ENCODE measurements around the gene HIC2.
"Not testable (repeated sequence)": the region's sequence is repeated elsewhere in the genome, so short reads cannot be mapped to it uniquely, and the experiment has no call there.

Gene HIC2

DNA sequence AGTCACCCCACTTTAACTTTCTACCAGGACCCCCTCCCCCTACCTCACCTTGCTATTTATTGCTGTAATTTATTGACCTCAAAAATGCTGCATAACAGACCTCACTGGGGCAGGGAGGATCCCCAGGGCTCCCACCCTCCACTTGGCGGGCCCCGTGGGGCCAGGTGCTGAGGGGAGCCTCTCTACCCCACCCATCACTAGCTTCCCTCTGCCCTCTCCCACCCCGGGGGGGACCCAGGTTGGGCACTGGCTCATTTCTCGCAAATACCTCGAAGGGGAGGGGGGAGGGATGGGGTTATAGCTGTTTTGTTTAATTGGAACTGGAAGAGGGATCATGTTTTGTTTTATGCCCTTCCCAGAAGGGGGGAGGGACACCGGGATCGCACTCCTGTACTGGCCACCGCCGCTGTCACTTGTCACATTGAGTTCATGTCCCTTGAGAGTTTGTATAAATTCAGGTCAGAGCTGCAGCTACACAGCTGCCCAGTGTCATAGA lies 33.7 kb downstream of the HIC2 start:
- no peak for DNase-seq

DNA sequence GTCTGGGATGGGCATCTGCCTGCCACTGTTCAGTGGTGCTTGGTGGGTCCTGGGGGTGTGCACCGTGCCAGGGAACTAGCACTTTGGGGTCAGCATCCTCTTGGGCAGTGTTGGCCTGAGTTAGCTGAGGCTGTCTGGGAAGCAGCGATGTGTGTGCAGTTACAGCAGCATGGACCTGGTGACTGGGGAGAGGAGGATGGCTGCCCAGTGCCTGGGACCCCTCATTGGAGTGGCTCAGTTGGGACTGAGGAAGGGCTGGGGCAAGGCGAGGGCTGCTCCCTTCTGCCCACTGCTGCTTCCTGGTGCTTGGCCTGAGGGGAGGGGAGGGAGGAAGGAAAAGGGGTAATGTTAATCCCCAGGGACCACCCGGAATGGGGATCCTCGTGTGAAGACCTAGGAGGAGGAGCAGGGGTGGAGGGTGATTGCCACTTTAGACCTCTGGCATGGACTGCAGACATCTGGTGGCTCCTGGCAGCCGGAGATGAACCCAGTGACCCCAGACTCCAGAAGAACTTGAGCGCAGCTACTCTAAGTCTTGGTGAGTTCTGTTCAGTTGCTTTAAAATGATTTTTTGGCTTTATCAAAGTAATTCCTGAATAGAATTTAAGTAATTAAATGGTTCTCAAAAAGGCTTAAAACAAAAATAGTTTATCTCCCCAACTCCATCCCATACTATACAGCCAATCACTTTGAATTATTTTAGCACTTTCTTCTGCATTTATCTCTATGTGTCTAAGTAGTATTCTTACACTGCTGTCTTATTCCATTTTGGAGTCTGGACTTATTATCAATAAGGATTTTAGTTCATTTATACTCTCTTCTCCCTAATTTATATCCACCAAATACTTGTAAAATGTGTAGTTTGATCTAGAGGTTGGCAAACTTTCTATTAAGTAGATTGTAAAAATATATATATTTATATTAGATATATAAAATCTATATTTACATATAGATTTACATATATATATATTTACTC lies 34.7 kb downstream of the HIC2 start:
- DNase-seq: no peak

DNA sequence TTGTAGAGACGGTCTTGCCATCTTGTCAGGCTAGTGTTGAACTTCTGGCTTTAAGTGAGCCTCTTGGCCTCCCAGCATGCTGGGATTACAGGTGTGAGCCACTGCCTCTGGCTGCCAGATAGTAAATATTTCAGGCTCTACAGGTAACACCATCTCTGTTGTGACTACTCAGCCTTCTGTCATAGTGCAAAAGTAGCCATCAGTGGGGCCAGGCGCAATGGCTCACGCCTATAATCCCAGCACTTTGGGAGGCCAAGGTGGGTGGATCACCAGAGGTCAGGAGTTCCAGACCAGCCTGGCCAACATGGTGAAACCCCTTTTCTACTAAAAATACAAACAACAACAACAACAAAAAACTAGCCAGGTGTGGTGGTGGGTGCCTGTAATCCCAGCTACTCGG lies 35.5 kb downstream of the HIC2 start:
- not testable (repeated sequence) for DNase-seq

DNA sequence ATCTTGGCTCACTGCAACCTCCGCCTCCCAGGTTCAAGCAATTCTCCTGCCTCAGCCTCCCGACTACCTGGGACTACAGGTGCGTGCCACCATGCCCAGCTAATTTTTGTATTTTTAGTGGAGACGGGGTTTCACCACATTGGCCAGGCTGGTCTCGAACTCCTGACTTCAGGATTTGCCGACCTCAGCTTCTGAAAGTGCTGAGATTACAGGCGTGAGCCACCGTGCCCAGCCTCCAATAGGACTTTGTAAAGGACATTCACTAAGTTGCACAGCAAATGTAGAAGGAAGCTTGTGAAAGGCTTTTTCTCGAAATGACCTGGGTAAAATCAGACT lies 37.8 kb downstream of the HIC2 start:
- not testable (repeated sequence) for DNase-seq

DNA sequence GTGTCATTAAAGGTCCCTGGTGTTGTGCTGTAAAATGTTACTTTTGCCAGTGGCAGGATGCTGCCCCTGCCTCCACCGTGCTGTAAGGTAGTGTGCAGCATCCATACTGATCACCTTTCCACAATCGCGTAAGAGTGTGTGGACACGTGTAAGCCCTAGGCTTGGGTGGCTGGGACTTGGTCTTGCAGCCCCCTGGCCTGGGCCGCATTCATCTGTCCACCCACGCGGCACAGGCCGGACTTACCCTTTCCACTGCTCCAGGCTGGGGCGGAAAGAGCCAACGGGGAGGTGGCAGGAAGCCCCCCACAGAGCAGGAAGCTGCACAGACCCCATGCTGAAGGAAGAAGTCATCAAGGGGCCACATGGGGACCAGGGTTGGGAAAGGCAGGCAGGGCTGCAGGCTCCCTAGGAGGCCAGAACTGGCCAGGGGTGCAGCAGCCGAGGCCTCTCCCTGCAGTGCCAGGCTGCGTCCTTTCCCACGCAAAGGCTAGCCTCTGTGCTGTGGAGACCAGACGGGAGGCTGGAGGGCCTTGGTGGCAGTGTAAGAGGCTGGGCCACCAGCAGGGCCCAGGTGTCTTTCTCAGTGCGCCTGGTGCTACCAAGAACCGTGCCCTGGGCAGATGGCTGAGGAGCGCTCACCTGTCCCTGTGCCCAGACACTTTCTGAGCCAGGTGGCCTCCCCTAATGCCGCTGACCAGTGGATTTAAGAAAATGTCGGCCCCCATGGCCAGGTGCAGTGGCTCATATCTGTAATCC lies 38.3 kb downstream of the HIC2 start:
- no peak for DNase-seq

DNA sequence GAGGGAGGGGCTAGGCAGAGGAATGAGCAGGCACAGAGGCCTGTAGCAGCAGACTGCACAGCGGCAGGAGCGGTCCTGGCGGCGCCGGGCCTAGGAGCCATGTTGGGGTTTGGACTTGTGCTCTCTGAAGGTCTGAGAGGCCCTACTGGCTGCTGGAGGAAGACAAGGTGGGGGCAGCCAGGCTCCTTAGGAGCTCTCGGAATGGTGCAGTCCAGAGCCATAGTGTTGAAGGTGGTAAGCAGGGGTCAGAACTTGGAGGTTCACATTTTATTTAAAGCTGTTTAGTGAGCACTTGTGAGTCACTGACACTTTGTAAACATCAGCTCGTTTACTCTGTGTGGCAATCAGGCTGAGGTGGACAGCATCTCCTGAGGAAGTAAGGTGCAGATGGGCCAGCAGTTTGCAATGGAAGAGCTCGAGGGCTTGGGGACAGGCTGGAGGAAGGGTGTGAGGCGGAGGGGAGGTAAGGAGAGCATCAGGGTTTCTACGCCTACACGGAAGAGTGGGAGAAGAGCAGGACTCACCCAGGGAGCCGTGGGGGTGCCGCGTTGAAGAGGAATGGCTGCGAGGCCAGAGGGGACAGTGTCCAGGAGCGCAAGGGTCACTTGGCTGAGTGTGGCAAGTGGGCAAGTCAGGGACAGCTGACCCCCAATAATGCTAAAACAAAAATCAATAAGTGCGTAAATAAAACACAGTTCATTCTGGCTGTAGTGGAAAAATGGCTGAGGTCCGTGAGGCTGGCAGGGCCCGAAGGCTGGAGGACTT lies 40.0 kb downstream of the HIC2 start:
- DNase-seq: no peak

DNA sequence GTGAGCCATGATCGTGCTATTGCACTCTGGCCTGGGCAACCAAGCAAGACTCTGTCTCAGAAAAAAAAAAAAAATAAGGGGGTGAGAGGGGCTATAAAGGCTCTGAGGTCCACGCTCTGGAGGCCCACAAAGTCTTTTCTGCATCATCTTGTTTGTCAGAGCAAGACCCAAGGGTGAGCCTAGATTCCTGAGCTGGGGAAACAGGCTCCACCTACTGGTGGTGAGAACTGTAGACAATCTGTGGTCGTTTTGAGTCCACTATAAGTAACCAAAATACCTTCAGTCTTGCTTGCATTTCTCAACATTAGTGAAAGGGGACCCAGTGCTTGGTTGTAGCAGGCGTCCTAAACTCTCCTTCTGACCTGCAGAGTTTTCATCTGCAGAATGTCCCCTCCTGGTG lies 45.5 kb downstream of the HIC2 start:
- not testable (repeated sequence) for DNase-seq

DNA sequence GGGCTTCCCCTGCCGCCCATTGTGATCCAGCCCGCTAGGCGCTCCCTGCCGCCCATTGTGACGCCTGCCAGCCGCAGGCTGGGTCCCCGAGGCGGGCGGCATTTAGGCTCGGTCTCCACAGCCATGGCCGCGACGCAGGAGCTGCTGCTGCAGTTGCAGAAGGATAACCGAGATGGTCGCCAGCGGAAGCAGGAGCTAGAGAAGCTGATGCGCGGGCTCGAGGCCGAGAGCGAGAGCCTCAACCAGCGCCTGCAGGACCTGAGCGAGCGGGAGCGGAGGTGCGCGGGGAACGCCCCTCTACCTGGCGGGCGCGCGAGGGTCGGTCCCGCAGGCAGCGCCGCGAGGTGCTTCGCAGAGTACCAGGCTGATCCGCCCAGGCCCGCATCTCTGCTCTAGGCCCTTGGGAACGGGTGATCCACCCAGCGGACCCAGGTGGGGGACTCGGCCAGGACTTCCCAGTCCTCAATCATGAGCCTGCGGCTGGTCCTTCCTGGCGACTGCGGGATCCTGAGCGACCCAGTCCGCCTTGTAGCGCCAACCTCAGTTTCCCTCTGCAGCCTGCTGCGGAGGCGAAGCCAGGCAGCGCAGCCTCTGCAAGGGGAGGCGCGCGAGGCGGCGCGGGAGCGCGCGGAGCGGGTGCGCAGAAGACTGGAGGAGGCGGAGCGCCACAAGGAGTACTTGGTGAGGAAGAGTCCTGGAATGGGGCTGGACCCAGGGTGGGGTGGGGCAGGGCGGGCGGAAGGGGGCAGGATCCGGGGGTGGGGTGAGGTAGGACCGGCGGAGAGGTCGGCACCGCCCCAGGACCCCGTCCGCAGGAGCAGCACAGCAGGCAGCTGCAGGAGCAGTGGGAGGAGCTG lies 50.4 kb downstream of the HIC2 start, which contains the start of gene TMEM191C:
Gene TMEM191C (plus strand): TSS at position 51 of the 857 bp plus-strand sequence. CDS start 73 bp downstream, at position 124.
- not testable (repeated sequence) for DNase-seq

DNA sequence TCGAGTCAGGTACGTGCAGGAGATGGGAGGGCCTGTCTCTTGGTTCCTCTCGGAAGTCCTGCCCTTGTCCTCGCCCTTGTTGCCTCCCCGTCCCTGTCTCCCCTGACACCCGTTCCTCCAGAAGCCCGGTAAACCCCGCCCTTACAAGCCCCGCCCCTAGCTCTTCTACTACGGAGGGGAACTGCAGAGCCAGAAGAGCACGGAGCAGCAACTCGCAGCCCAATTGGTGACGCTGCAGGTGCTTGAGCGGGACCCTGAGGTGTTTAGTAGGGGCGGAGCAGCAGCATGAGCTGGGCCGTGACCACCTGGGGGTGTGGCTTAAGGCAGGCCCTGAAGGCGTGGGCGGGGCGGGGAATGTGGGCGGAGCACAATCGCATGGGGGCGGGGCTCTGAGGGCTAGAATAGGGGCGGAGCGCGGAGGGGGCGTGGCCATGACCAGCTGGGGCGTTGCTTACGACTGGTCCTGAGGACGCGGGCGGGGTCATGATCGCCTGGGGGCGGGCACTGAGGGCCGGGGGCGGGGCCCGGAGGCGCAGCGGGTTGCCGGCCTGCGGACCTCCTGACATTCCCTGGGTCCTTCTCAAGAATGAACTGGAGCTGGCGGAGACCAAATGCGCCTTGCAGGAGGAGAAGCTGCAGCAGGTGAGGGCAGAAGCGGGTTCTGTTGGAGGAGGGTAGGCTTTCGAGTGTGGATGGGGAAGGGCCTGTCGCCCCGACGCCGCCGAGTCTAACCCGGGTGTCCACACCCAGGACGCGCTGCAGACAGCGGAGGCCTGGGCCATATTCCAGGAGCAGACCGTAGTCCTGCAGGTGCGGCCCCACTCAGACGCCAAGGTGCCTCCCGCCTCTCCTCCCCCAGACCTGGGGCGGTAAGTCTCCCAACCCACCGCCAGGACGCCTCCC lies 51.3 kb downstream of the HIC2 start:
- DNase-seq: not testable (repeated sequence)

DNA sequence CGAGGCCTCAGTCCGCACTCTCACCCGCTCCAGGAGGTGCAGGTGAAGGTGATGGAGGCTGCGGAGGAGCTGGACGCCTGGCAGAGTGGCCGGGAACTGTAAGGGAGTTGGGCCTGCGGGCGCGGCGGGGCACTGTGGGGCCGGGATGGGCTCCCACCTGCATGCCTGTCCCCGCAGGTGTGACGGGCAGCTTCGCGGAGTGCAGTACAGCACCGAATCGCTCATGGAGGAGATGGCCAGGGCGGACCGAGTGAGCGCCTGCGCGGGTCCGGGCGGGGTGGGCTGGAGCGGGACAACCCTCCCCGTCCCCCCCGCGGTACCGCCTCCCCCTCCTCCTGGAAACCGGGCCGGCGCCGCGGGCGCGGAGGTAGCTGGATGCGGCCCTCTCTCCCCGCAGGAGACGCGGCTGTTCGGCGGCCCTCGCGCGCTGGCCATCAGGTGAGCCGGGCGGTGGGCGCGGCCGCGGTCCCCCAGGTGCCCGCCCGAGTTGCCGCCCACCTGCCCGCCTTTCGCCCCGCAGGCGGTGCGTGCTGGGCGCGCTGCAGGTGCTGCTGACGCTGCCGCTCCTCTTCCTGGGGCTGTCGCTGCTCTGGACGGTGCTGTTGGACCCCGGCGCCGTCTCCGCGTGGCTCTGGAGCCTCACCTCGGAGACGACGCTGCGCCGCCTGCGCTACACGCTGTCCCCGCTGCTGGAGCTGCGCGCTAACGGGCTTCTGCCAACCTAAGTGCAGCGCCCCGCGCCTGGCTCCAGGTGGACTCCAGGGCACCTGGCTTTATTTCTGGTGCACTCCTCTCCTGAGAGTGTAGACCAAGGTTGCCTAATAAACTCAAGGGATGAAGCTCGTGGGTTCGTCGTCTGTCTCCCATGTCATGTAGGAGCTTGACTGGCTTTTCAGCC lies 52.2 kb downstream of the HIC2 start:
- DNase-seq: not testable (repeated sequence)

DNA sequence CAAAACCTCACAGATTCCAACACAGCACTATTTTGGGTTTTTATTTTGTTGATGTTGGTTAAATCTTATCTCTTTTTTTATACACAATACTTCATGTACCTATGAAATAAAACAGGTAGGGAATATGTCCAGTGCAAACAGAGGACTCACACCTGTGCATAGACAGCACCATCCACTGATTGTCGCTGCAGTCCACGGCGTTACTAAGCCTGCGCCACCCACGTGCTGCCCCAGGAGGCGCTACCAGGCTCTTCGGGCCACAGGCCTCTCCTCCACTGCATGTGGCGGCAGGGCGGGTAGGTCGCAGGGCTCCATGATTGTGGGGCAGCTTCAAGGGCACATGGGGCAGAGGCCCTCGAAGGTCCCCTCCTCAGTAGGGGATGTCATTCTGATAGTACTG lies 55.8 kb downstream of the HIC2 start:
- not testable (repeated sequence) for DNase-seq

DNA sequence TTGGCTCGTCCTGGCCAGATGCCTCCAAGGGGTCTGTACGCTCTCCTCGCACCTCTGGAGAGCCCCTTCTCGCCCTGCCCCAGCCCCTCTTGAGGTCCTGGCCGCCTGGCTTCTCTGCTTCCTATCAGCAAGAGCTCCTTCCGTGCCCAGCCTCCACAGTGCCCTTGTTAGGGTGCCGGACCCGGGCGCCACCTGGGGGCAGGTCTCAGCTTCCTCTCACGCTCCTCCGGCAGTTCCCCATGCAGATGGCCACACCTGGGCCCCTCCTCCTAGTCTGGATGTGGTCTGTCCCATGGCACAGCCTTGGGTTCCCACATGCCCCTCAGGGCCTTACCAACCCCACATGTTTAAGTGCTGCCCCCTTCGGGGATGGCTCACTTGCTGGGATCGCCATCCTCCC lies 56.5 kb downstream of the HIC2 start:
- not testable (repeated sequence) for DNase-seq

DNA sequence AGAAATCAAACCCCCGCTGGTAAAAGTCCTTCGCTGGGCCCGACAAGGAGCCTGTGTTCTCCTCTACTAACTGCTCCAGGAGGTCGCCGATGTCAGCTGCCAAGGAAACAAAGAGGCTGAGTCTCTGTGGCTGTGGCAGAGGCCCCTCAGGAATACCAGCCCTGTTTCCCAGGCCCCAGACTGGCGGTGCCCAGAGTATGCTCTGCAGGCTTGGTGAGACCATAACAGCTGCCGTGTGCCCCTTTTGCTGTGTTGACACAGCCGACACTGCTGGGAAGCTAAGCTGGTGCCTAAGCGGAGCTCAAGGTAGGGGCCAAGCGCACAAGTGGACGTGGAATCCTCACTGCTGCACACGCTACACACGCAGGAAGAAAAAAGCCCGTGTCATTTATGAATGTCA lies 66.9 kb downstream of the HIC2 start:
- DNase-seq: not testable (repeated sequence)

DNA sequence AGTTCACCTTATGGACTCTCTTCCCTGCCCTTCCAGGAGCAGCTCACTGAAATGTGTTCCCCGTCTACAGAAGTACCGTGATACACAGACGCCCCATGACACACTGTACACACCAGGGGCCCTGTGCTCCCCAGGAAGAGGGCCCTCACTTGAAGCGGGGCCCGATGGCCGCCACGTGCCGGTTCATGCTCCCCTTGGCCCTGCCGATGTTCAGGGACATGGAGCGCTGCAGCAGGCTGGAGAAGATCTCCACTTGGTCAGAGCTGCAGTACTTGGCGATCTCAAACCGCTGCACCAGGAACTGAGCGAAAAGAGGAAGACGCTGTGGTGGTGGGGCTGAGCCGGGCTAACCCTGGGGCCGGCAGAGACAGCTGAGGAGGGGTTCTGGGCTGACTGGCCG lies 70.6 kb downstream of the HIC2 start:
- DNase-seq: not testable (repeated sequence)

DNA sequence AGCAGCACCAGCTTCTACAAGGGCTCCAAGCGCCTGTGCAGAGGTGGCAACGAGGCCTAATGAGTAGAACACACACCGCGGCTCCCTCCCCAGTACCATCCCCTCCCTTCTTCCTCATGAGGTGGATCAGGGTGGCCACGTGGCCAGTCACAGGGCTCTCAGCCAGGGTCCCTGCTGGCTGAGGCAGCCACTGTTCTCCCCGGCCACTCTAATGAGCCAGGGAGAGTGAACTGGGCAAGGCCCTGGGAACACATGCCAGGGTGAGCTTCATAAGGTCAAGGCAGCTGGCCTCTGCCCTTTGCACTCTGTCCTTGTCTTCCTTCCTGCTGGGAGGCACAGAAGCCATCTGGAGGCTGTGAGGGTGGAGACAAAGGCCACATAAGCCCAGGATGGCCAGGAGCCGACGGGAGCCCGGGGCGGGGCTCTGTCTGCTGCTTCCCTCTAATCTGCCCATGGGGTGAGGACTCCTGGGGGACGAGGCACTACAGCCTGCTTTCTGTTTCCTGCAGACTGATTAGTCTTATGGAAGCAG lies 72.0 kb downstream of the HIC2 start:
- DNase-seq: not testable (repeated sequence)

DNA sequence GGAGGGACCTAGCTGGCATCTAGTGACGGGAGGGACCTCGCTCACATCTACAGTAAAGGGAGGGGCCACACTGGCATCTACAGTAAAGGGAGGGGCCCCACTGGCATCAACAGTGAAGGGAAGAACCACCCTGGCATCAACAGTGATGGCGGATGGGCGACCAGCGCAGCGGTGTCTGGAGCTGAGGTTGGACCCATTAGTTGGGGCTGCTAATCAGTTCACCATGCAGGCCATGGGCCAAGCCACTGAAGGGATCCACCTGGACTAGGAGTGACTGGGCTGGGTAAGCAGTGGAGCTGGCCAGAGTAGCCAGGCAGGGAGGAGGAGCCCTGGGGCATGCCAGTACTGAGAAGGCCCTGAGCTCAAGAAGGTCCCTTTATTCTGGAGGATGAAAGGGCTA lies 73.4 kb downstream of the HIC2 start:
- not testable (repeated sequence) for DNase-seq

DNA sequence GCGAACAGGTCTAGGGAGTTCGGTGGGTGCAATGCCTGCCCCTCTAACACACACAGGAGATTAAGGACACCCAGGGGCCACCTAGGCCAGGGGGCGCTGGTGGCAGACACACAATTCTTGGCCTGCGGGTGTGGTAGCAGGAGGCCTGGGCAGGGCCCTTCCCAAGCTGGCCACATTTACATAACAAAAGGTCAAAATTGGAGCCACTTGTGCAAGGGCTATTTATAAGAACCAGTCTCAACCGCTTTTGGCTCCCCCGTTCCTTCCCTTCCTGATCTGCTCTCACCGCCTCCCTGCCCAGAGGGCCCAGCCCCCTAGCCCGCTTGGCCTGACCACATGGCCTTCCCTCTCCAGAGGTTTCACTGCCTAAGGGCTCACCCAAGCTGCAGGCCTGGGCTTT lies 75.1 kb downstream of the HIC2 start:
- DNase-seq: not testable (repeated sequence)

DNA sequence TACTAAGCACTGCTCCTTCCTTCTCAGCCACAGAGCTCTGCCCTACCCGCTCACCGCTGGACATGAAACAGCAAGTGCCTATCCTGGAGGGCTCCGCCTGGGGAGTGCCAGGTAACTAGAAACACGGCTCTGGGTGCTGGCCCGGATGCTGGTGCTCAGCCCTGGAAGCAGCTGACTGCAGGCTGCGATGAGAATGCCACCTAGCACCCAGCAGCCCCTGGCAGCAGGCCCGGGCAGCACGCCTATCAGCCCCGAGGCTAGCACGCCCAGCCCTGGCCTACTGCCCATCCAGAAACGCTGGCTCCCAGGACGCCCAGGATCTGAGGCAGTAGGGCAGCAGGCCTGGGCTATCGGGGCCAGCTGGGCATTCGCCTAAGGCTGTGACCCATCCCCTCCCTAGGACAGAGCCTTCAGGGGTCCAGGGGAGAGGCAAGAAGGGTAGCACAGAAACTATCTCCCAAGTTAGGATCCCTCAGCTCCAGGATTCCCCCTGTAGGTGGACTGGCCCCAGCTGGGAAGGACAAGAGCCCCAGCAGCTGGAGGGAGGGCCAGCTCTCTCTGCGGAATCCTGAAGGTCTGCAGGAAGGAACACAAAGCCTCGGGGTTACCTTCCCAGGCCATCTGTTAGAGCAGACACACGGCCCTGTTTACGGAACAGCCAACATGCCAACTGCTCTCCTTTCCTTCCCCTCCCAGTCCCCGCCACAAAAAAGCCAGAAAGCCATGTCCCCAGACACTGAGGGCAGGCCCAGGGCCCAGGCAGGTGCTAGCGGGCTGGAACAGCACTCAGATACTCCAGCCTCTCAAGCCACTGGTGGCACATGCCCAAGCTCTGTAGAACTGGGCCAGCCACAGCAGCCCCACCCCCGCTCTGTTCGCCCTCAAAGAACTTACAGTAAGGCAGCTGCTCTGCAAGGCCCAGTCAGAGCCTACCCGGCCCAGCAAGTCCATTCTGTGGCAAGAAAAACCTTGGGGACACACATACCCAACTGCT lies 76.9 kb downstream of the HIC2 start:
- DNase-seq: not testable (repeated sequence)
